ENCODE results near the gene HMGA1. TPM values are rescaled to one million over a fixed set of nuclear protein-coding genes. Genes with fewer than 3 reads are reported as not detected.

The HMGA1 gene
- polyA plus RNA-seq, 1 donor from 2014 or later = 31.5 TPM

GRCh38 chr6:34288581-34288980 lies 51.9 kb downstream of the HMGA1 start:
- Histone ChIP-seq H3K9ac (ENCODE audit: low read length) (no peak overlapping the region), H4K20me1 (ENCODE audit: insufficient read depth) (no peaks in the 10 kb centered on the region), H3K9me3 (ENCODE audit: low read length) (no peaks in the 10 kb centered on the region), H3K27me3 (ENCODE audit: insufficient read depth, low read depth, low read length) (no peaks in the 10 kb centered on the region), H3K79me2 (replicated peaks; ENCODE audit: insufficient read depth, low read length) (no peaks in the 10 kb centered on the region), H3K4me2 (ENCODE audit: low read length) (no peak overlapping the region), H3K36me3 (ENCODE audit: insufficient read depth, low read length) (peaks cover 4% of the 10 kb centered on the region), H3F3A (ENCODE audit: insufficient read depth, low read length, poor library complexity, severe bottlenecking) (no peaks in the 10 kb centered on the region), H2AFZ (ENCODE audit: low read depth, low read length) (no peak overlapping the region), H3K27ac (ENCODE audit: low read length) (no peak overlapping the region), H3K9me2 (ENCODE audit: insufficient read depth, low read length) (no peaks in the 10 kb centered on the region), H3K4me3 (ENCODE audit: low read length) (no peak overlapping the region)
- TF ChIP-seq SMC3 (conservative IDR thresholded peaks at IDR 0.05; ENCODE audit: poor library complexity) (no peak), CTCF (IDR thresholded peaks at IDR 0.05; ENCODE audit: poor library complexity, severe bottlenecking) (no peak), EP300 (conservative IDR thresholded peaks at IDR 0.05; ENCODE audit: poor library complexity, severe bottlenecking) (no peak)

- Histone ChIP-seq H3K27ac (ENCODE audit: low read length) (no peak overlapping the region), H3K4me2 (ENCODE audit: low read length) (no peak overlapping the region), H3K4me3 (ENCODE audit: low read length) (no peak overlapping the region), H3K9me3 (ENCODE audit: low read length) (no peaks in the 10 kb centered on the region), H3F3A (ENCODE audit: insufficient read depth, low read length, poor library complexity, severe bottlenecking) (no peaks in the 10 kb centered on the region), H3K9me2 (ENCODE audit: insufficient read depth, low read length) (no peaks in the 10 kb centered on the region), H3K79me2 (replicated peaks; ENCODE audit: insufficient read depth, low read length) (no peaks in the 10 kb centered on the region), H3K36me3 (ENCODE audit: insufficient read depth, low read length) (peaks cover 4% of the 10 kb centered on the region), H4K20me1 (ENCODE audit: insufficient read depth) (no peaks in the 10 kb centered on the region), H3K9ac (ENCODE audit: low read length) (no peak overlapping the region), H2AFZ (ENCODE audit: low read depth, low read length) (no peak overlapping the region), H3K27me3 (ENCODE audit: insufficient read depth, low read depth, low read length) (no peaks in the 10 kb centered on the region)
- TF ChIP-seq CTCF (IDR thresholded peaks at IDR 0.05; ENCODE audit: poor library complexity, severe bottlenecking) (no peak), SMC3 (conservative IDR thresholded peaks at IDR 0.05; ENCODE audit: poor library complexity) (no peak), EZH2 (IDR thresholded peaks at IDR 0.05; ENCODE audit: borderline replicate concordance, insufficient read depth, low read length, poor library complexity, severe bottlenecking) (no peak), POLR2AphosphoS5 (IDR thresholded peaks at IDR 0.05) (no peak), MXI1 (conservative IDR thresholded peaks at IDR 0.05; ENCODE audit: poor library complexity, severe bottlenecking) (no peak), REST (IDR thresholded peaks at IDR 0.05; ENCODE audit: borderline replicate concordance) (no peak), EP300 (conservative IDR thresholded peaks at IDR 0.05; ENCODE audit: poor library complexity, severe bottlenecking) (no peak), TAF1 (IDR thresholded peaks at IDR 0.05; ENCODE audit: low read depth) (no peak), RAD21 (conservative IDR thresholded peaks at IDR 0.05) (no peak)
Observed at GRCh38 chr6:34289137-34289536, 52.5 kb downstream of the HMGA1 start.
